ENCODE data around the gene VPS33B. TPM values are rescaled to one million over a fixed set of nuclear protein-coding genes. Genes with fewer than 3 reads are reported as not detected.

Gene VPS33B
- total RNA-seq, 2 donors from 2014 or later, result 7.3 to 12.2 TPM

DNA sequence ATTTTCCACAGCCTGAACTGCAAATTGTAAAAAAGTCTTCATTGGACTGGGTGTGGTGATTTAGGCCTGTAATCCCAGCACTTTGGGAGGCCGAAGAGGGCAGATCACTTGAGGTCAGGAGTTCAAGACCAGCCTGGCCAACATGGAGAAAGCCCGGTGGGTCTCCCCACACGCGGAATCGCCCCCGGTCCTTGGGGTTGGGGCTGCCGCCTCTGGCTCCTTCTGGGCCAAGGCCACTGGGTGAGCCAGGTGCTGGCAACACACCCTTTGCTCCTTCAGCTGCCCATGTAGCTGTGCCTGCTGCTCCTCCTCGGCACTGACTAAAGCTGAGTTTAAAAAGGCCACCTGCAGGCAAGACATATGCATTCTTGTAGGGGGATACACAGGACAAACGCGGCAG is 9.4 kb upstream of the VPS33B start:
- Histone ChIP-seq H3K27me3 (replicated peaks; ENCODE audit: insufficient read depth) (no peaks in the 10 kb centered on the region), H3K9me3 (no peaks in the 10 kb centered on the region), H3K4me1 (ENCODE audit: control insufficient read depth in 1 of 2, low read depth in 2 of 2) (no peaks in the 10 kb centered on the region), H3K36me3 (no peaks in the 10 kb centered on the region), H3K27ac (no peak overlapping the region), H3K4me3 (no peak overlapping the region)
- TF ChIP-seq, protein P1, sequence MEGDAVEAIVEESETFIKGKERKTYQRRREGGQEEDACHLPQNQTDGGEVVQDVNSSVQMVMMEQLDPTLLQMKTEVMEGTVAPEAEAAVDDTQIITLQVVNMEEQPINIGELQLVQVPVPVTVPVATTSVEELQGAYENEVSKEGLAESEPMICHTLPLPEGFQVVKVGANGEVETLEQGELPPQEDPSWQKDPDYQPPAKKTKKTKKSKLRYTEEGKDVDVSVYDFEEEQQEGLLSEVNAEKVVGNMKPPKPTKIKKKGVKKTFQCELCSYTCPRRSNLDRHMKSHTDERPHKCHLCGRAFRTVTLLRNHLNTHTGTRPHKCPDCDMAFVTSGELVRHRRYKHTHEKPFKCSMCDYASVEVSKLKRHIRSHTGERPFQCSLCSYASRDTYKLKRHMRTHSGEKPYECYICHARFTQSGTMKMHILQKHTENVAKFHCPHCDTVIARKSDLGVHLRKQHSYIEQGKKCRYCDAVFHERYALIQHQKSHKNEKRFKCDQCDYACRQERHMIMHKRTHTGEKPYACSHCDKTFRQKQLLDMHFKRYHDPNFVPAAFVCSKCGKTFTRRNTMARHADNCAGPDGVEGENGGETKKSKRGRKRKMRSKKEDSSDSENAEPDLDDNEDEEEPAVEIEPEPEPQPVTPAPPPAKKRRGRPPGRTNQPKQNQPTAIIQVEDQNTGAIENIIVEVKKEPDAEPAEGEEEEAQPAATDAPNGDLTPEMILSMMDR (IDR thresholded peaks at IDR 0.05), result no peak
- ATAC-seq (ENCODE audit: insufficient number of reproducible peaks, low FRiP score, low read depth) (no peak), DNase-seq (ENCODE audit: low spot score) (no peak)

DNA sequence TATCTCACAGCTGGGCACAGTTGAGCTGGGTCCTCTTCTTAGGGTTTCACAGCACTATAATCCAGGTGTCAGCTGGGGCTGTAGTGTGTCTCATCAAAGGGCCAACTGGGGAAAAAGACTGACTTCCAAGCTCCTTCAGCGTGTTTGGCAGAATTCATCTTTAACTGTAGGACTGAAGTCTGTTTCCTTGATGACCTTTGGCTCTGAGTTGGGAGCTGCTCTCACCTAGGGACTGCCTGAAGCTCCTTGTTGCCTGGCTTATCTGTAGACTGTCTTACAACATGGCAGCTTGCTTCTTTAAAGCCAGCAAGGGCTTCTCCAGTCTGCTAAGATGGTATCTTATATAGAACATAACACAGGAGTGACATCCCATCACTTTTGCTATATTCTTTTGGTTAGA is 5.3 kb upstream of the VPS33B start:
- Histone ChIP-seq H3K36me3 (no peaks in the 10 kb centered on the region), H3K27ac (no peak overlapping the region), H3K4me3 (no peak overlapping the region), H3K27me3 (replicated peaks; ENCODE audit: insufficient read depth) (no peaks in the 10 kb centered on the region), H3K9me3 (no peaks in the 10 kb centered on the region), H3K4me1 (ENCODE audit: control insufficient read depth in 1 of 2, low read depth in 2 of 2) (peaks cover 0 to 5% of the 10 kb centered on the region in 2 donors)
- ATAC-seq (ENCODE audit: insufficient number of reproducible peaks, low FRiP score, low read depth), result no peak
- DNase-seq (ENCODE audit: low spot score), result no peak
- TF ChIP-seq, protein P1 (IDR thresholded peaks at IDR 0.05), result no peak

DNA sequence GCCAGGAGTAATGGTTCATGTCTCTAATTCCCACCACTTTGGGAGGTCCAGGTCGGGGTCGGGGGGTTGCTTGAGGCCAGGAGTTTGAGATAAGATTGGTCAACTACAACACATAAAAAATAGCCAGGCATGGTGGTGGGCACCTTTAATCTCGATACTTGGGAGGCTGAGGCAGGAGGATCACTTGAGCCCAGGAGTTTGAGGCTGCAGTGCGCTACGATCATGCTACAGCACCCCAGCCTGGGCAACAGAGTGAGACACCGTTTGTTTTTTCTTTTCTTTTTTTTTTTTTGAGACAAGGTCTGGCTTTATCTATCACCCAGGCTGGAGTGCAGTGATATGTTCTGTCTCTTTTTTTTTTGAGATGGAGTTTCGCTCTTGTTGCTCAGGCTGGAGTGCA is 1.3 kb upstream of the VPS33B start:
- no peak overlapping the region for H3K27ac ChIP-seq
- no peak for ATAC-seq (ENCODE audit: insufficient number of reproducible peaks, low FRiP score, low read depth)
- H3K27me3 ChIP-seq (replicated peaks; ENCODE audit: insufficient read depth), result no peaks in the 10 kb centered on the region
- H3K36me3 ChIP-seq, result no peaks in the 10 kb centered on the region
- H3K4me1 ChIP-seq (ENCODE audit: control insufficient read depth in 1 of 2, low read depth in 2 of 2), result peaks cover 16 to 20% of the 10 kb centered on the region in 2 donors
- TF ChIP-seq, protein P1 (IDR thresholded peaks at IDR 0.05), result no peak
- no peak for DNase-seq (ENCODE audit: low spot score)
- H3K4me3 ChIP-seq, result no peak overlapping the region
- no peaks in the 10 kb centered on the region for H3K9me3 ChIP-seq

DNA sequence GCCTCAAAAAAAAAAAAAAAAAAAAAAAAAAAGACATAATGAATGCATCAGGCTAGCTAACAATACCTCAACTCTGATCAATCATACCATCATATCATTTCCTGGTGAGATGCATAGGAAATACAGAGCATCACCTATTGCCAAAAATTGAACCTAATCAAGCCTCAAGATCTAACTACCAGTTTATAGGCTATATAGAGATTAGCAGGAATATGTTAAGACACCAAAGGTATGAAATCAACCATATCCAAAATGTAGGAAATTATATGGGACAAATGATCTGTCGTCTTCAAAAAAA is 387 bp upstream of the VPS33B start:
- Histone ChIP-seq H3K9me3 (no peaks in the 10 kb centered on the region), H3K4me1 (ENCODE audit: control insufficient read depth in 1 of 2, low read depth in 2 of 2) (peaks cover 16 to 20% of the 10 kb centered on the region in 2 donors), H3K27ac (peak overlapping the region; percentile 62 to 74), H3K36me3 (no peaks in the 10 kb centered on the region), H3K4me3 (peak overlapping the region; percentile 93), H3K27me3 (replicated peaks; ENCODE audit: insufficient read depth) (no peaks in the 10 kb centered on the region)
- ATAC-seq (ENCODE audit: insufficient number of reproducible peaks, low FRiP score, low read depth), result no peak
- TF ChIP-seq, protein P1 (IDR thresholded peaks at IDR 0.05), result no peak
- DNase-seq (ENCODE audit: low spot score), result no peak

DNA sequence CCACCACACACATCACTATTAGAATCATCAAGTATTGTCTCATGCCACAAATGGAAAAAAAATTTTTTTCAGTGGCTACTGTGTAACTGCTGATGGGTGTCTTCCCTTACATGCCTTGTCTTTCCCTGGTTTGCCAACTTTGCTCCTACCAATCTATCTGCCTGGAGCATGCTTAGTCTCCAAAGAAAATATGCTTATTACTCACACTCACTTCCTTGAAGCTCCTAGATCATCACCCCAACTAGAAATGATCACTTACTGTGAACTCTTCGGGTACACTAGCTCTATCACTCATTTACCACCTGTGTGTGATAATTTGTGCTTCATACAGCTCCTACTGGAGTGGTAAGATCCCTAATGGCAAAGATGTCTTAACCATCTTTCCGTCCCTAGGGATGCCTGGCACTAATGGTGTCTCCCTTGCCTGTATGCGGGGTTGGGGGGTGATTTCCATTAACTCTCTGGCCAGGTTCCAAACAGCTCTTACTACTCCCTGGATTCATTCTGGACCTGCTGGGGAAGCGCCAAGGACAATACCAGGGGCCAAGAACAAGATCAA is 799 bp downstream of the VPS33B start:
- Histone ChIP-seq H3K36me3 (peaks cover 4% of the 10 kb centered on the region), H3K27ac (peak overlapping the region in 1 of 2 donors; percentile 62), H3K9me3 (no peaks in the 10 kb centered on the region), H3K4me3 (peak overlapping the region; percentile 93), H3K4me1 (ENCODE audit: control insufficient read depth in 1 of 2, low read depth in 2 of 2) (peaks cover 16 to 20% of the 10 kb centered on the region in 2 donors), H3K27me3 (replicated peaks; ENCODE audit: insufficient read depth) (no peaks in the 10 kb centered on the region)
- DNase-seq (ENCODE audit: low spot score) (no peak), ATAC-seq (ENCODE audit: insufficient number of reproducible peaks, low FRiP score, low read depth) (no peak)
- TF ChIP-seq, protein P1 (IDR thresholded peaks at IDR 0.05), result no peak
